Islet precursor cell (in vitro differentiated cells): ENCODE results near the gene ZNF493.

Experiments used
- DNase-seq: peaks from one replicate; pipeline ENCODE4 v3.0.0-alpha.2; 2018

The ZNF493 gene

DNA sequence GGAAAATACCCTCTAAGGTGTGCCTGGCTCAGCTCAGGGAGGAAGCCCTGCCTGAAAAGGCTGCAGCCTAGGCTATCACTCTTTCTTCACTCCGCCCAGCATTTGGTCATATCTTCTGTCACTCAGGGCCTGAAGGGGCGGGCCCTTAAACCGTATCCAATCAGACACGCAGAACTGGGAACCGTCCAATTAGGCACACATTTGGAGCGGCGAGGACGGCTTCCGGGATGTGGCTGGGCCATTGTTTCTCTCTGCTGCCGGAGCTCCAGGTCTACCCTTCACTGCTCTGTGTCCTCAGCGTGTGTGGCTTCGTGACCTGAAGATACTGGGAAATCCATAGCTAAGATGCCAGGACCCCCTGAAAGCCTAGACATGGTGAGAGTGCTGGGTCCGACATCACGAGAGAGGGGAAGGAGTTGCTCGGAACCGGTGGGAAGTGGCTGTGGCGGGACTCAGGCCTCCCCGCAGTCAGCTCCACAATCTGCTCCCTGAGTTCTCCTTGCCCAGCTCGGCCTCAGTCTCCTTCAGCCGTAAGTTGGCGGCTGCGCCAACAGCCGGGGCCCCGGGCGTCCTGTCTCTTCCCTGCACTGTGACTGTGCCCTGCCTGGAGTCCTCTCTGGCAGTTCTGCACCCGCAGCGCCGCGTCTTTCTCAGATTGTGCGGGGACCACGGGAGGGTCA is at the start of gene ZNF493:
TSS of gene ZNF493 (plus strand) at position 241 of the 680 bp plus-strand sequence. CDS start at position 346, 105 bp downstream.
- DNase-seq = peak; percentile 98

DNA sequence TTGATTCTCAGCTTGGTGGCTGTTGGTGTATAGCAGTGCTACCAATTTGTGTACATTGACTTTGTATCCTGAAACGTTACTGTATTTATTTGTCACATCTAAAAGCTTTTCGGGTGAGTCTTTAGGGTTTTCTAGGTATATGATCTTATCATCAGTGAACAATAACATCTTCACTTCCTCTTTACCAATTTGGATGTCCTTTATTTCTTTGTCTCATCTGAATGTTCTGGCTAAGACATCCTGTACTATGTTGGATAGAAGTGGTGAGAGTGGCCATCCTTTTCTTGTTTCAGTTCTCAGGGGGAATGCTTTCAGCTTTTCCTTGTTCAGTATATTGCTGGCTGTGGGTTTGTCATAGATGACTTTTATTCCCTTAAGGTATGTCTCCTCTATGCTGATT is 44.1 kb upstream of the ZNF493 start:
- DNase-seq = no peak

DNA sequence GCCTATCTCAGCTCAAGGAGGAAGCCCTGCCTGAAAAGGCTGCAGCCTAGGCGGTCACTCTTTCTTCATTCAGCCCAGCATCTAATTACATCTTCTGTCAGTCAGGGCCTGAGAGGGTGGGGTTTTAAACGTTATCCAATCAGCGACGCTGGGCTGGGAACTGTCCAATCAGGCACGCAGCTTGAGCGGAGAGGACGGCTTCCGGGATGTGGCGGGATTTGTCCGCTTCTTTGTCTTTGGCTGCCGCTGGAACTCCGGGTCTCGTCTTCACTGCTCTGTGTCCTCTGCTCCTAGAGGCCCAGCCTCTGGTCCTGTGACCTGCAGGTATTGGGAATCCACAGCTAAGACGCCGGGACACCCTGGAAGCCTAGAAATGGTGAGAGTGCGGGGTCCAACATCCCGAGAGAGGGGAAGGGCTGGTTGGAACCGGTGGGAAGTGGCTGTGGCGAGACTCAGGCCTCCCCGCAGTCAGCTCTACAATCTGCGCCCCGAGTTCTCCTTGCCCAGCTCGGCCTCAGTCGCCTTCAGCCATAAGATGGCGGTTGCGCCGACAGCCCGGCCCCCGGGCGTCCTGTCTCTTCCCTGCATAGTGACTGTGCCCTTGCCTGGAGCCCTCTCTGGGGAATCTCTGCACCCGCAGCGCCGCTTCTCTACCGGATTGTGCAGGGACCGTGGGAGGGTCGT is 38.0 kb upstream of the ZNF493 start, which contains the start of gene ZNF738:
TSS of gene ZNF738 (plus strand) at position 233 of the 684 bp plus-strand sequence. CDS start at position 374, 141 bp downstream.
- peak; percentile 98 for DNase-seq

DNA sequence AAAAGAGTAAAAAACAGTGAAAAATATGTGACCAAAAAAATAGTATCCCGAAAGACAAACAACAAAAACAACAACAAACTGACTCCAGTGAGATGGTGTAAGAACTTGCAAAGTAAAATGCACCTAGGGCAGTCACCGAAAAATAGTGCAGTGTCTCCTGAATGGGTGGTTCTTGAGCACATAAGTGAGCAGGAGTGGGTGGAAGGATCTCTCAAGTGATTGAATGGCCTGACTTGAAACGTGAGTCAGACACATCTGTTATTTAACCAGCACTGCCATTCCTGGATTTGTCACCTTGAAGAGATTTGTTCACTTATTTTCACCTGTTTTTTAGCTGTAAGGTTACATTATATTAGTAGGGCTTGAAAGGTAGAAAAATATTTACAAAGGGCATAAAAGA is 34.6 kb upstream of the ZNF493 start:
- DNase-seq = no peak

DNA sequence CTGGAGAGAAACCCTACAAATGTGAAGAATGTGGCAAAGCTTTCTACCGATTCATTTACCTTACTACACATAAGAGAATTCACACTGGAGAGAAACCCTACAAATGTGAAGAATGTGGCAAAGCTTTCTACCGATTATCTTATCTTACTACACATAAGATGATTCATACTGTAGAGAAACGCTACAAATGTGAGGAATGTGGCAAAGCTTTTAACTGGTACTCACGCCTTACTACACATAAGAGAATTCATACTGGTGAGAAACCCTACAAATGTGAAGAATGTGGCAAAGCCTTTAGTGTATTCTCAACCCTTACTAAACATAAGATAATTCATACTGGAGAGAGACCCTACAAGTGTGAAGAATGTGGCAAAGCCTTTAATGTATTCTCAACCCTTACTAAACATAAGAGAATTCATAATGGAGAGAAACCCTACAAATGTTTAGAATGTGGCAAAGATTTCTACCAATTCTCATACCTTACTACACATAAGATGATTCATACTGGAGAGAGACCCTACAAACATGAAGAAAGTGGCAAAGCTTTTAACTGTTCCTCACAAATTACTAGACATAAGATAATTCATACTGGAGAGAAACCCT is 12.9 kb upstream of the ZNF493 start:
- no peak for DNase-seq

DNA sequence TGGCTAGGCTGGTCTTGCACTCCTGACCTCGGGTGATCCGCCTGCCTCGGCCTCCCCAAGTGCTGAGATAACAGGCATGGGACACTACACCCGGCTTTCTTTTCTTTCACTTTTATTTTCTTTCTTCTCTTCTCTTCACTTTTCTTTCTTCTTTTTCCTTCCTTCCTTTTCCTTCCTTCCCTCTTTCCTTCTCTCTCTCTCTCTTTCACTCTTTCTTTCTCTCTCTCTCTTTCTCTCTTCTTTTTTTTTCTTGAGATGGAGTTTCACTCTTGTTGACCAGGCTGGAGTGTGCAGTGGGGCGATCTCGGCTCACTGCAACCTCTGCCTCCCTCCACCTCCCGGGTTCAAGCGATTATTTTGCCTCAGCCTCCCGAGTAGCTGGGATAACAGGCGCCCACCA is 812 bp upstream of the ZNF493 start:
- no peak for DNase-seq

DNA sequence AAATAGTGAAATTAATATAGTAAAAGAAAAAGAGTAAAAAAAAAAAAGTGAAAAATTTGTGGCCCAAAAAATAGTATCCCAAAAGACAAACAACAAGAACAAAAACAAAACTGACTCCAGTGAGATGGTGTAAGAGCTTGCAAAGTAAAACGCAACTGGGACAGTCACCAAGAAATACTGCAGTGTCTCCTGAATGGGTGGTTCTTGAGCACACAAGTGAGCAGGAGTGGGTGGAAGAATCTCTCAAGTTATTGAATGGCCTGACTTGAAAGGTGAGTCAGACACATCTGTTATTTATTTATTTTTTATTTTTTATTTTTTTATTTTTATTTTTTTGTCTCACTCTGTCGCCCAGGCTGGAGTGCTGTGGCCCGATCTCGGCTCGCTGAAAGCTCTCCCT is 1.9 kb downstream of the ZNF493 start:
- DNase-seq = no peak

DNA sequence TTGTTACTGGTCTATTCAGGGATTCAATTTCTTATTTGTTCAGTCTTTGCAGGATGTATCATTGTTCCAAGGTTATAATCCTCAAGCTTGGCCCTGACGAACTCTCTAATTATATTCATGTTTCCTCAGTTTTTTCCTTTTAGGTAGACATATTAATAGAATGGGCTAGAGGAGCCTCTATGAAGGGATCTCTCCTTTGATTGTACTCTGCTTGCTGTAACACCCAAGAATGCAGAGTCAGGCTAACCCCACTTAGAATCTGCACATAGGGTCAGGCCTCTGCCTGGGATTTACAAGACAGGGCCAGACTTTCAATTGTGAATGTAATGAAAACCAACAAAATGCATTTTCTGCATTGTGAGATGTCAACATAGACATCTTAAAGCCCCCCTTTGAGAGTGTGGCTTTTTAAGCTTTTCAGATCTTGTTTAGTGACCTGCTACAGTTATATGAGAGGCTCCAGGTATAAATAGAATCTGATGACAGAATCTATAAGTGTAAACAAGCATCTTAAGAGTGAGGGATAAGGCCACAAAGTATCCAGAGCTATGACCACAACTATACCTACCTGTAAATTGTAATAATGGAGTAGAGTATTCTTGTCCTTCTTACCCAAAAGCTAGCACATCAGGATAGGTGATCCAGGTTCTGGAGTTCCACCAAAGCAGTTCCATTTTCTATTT is 5.5 kb downstream of the ZNF493 start:
- DNase-seq = no peak

DNA sequence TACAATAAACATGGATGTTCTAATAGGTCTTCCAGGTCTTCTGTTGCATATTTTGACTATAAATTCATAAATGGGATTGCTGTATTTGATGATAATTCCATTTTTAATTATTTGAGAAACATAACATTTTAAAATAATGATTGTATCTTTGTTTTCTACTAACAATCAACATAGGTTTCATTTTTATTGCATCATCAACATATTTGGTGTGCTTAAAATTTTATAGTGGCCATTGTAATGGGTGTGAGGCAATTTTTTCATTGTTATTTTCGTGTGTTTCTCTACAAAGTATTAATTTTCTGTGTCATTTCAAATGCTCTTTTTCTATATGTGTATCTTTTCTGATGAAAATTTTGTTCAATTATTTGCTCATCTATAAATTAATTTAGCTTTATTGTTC is 13.2 kb downstream of the ZNF493 start:
- no peak for DNase-seq

DNA sequence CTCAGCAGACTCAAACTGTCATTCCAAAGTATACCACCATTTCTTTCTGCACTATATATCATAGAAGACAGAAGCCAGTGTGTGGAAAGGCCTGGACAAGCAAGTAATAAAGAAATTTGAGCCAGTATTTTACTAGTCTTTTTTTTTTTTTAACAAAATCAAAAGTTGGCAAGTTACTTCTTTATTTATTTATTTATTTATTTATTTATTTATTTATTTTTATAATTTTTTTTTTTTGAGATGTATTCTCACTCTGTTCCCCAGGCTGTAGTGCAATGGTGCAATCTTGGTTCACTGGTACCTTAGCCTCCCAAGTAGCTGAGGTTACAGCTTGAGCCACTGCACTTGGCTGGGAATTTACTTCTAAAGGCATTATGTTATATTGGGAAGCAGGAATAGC is 25.3 kb downstream of the ZNF493 start:
- DNase-seq = no peak

DNA sequence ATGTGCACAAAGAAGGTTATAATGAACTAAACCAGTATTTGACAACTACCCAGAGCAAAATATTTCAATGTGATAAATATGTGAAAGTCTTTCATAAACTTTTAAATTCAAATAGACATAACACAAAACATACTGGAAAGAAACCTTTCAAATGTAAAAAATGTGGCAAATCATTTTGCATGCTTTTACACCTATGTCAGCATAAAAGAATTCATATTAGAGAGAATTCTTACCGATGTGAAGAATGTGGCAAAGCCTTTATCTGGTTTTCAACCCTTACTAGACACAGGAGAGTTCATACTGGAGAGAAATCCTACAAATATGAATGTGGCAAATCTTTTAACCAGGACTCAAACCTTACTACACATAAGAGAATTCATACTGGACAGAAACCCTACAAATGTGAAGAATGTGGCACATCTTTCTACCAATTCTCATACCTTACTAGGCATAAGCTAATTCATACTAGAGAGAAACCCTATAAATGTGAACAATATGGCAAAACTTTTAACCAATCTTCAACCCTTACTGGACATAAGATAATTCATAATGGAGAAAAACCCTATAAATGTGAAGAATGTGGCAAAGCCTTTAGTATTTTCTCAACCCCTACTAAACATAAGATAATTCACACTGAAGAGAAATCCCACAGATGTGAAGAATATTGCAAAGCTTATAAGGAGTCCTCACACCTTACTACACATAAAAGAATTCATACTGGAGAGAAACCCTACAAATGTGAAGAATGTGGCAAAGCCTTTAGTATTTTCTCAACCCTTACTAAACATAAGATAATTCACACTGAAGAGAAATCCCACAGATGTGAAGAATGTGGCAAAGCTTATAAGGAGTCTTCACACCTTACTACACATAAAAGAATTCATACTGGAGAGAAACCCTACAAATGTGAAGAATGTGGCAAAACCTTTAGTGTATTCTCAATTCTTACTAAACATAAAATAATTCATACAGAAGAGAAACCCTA is 26.4 kb downstream of the ZNF493 start:
- no peak for DNase-seq

DNA sequence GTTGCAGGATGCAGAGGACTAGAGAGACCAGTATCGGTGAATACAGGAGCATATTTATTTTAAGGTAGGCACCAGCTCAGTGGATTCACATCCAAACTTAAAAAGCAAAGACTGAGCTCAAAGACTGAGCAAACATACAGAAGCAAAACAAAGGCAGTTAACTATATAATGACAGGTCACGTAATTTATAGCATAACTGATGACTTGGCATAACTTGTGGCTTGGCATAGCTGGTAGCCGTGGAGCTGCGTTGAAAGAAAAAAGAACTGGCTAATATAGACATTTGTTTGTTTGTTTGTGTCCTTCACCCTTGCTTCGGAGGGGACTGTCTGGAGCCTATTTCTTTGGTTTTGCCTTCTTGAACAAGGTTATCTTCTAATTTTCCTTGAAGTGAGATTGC is 33.7 kb downstream of the ZNF493 start:
- DNase-seq = no peak

DNA sequence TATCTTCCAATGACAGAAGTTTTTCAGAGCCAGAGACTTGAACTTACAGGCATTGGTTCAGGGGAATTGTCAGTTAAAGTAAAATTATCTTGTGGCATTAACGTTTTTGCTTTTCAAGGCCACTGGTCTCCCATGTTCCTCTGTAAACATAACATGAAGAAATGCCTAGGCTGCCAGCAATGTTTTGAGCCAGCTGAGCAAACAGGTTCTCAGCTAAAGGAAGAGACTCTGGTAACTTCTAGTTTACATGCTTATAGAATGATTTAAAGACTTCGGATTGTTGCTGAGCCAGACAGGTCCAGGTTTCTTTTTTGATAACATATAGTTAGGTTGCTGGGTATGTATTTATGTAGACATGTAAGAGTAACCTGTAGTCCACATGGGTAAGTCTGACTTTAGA is 35.7 kb downstream of the ZNF493 start:
- DNase-seq = no peak

DNA sequence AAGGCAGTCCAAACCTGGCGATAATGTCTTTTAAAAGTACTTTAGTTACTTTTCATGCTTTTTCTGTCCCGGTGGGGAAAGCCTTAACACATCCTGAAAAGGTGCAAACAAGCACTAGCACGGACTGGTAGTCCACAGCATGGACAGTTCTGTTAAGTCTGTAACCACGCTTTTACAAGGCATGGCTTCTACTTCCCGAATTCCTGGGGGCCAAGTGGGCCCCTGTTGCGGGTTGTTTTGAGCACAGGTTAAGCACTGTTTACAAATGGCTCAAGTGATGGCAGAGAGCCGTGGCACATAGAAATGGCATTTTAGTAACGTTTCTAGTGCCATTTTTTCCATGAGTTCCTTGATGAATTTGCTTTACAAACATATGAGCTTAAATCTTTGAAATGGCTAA is 37.6 kb downstream of the ZNF493 start:
- no peak for DNase-seq

DNA sequence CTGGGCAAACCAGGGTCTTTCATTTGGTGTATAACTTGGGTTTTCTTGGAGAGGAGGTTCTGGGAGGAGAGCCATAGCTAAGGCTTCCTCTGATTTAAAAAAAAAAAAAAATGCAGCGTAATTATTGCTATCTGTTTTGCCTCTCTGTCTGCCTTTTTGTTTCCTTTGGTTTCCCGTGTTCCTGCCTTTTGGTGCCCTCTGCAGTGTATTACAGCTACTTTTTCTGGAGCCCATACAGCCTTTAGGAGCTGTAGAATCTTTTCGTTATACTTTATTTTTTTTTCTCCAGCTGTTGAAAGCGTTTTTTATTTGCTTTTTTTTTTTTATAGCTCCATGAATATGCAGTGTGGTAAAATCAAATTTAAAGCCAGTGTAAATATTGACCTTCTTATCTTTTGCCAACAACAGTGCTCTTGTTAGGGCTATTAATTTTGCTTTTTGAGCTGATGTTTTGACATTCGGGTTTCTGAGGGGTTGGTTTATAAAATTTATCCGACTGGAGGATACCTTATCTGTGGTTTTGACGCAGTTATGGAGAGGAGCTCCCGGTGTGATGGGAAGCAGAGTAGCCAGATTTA is 38.1 kb downstream of the ZNF493 start:
- no peak for DNase-seq

DNA sequence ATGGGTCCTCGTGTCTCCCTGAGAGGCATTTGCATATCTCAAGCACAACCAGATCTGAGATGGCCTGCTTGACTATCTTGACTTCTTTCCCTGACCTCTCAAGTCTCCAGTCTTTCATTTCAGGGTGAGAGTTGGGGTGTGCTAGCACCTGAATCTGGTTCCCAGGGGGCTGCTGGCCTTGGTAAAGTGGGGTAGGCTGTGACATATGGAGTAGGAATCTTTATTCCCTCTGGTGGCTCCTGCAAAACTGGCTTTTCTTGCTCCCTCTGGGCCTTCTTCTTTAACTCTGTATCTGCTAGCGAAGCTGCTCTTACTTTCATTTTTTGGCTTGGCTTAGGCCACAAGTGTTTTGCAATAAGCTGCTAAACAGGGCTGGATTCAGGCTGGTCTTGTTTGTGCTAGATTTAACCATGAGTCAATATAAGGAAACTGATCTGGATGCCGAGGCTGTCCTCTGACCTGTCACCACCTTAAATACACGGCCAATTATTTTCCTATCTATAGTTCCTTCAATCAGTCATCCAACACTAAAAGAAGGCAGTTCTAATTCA is 42.3 kb downstream of the ZNF493 start:
- no peak for DNase-seq

DNA sequence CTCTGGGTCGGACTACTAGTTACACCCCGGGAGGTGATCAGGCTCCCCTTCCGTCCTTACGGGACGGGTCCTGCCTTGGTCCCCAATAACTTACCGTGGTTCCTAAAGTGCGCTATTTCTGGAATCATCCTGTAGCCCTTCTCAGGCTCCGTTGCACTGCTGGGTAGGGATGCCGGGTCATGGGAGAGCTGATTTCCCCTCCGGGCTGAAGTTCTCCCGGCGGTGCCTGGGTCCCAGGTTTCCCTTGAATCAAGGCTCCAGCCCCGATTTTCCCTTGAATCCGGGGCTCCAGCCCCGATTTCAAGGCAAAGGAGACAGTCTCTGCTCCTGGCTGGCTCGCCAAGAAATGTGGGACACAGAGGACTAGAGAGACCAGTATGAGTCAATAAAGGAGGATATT is 43.4 kb downstream of the ZNF493 start:
- DNase-seq = no peak

DNA sequence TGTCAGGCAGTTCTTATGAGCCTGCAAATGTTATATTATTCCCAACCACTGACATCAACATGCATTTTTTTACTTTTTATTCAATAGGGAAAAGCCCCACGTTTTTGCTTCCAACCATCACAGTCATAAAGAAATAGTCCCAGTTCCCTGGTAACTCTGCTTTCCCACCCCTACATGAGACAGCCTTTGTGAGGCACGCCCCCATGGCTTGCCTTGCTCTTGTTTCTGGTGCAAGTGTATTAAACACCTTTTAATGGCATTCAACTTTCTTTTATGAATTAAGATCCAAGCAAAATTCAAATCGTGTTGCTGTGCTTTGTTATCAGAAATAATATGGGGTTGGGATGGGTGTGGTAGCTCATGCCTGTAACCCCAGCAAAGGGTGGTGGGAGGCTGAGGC is 54.3 kb downstream of the ZNF493 start:
- DNase-seq = no peak

DNA sequence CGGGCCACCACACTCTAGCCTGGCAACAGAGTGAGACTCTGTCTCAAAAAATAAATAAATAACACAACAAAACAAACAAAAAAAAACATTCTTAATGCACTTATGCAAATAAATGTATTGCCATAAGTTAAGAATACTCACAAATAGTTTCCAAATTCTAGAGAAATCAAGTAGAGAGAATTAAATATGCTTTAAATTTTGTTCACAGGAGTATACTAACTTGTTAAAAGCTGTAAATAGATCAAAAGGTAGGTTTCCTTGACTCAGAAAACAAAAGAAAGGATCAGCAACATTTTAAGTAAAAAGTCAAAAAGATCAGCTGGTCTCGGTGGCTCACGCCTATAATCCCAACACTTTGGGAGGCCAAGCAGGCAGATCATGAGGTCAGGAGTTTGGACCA is 58.0 kb downstream of the ZNF493 start:
- DNase-seq = no peak

DNA sequence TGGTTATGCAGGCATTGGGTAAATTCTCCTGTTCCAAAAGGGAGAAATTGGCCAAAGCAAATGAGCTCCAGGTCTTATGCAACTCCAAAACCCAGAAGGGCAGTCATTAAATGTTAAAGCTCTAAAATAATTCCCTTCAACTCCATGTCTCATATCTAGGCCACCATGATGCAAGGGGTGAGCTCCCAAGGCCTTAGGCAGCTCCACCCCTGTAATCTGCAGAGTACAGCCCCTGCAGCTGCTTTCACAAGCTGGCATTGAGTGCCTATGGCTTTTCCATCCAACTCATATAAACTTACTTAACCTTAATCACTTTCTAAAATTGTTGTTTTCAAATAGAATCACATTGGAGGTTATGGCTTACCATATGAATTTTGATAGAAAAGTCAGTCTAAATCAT is 63.8 kb downstream of the ZNF493 start:
- DNase-seq = no peak

DNA sequence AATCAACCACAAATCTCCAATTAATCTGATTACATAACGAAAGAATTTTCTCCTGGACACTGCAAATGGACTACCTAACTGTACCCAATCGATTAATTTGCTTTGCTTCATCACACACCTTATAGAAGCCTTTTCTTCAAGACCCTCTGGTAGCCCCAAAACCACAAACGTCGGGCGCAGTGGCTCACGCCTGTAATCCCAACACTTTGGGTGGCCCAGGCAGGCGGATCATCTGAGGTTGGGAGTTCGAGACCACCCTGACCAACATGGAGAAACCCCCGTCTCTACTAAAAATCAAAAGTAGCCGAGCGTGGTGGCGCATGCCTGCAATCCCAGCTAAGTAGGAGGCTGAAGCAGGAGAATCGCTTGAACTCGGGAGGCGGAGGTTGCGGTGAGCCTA is 65.6 kb downstream of the ZNF493 start:
- no peak for DNase-seq
